GM12892 (cell line): Measurements from ENCODE around the gene TEF.

Source experiments
- POLR2A ChIP-seq: IDR thresholded peaks from 2 replicates; pipeline ENCODE4 v1.6.1; 2011; ENCODE audit warnings: low read depth, low read length, control low read depth
- POLR2AphosphoS5 ChIP-seq: IDR thresholded peaks from 2 replicates; pipeline ENCODE4 v1.6.1; 2011; ENCODE audit warnings: low read depth, low read length, control low read depth
- TAF1 ChIP-seq: IDR thresholded peaks from 2 replicates; pipeline ENCODE4 v1.6.1; 2011; ENCODE audit warnings: low read depth, mild to moderate bottlenecking, control low read depth, low read length, borderline replicate concordance

DNA sequence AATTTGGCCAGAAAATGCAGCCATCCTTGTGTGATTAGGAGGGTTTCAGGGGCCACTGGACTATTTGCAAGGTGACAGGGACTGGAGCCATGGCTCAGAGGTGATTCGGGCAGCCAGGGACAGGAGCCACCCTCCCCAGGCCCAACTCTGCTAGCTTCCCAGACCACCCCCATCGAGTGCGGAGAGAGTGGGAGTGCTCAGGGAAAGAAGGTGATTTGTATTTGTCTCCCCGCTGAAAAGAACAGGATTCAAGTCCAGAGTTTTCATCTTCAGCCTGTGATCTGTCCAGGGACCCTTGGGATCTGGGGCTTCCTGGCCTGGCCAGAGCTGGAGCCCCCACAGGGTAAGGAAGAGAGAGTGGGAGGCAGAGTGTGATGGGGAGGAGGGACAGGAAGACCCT is 22.4 kb upstream of the TEF start:
- no peak for TF ChIP-seq POLR2A
- no peak for TF ChIP-seq TAF1
- TF ChIP-seq POLR2AphosphoS5: no peak
